COLO829 (cell line): ENCODE results near the gene PPP2R3B.
"Not testable (repeated sequence)": the region's sequence is repeated elsewhere in the genome, so short reads cannot be mapped to it uniquely, and the experiment has no call there.

Experiments used
- DNase-seq: peaks from one replicate; pipeline ENCODE4 v3.0.0; 2012; ENCODE audit warnings: low spot score

The PPP2R3B gene

GRCh38 chrX:352582-353314 lies 34.0 kb downstream of the PPP2R3B start:
- DNase-seq, result no peak

GRCh38 chrX:352181-352580 lies 34.5 kb downstream of the PPP2R3B start:
- no peak for DNase-seq

- DNase-seq, result no peak
These were observed 35.0 kb downstream of the PPP2R3B start for GRCh38 chrX:351736-352135.

- not testable (repeated sequence) for DNase-seq
These were observed 35.4 kb downstream of the PPP2R3B start for GRCh38 chrX:351324-351641.

DNA sequence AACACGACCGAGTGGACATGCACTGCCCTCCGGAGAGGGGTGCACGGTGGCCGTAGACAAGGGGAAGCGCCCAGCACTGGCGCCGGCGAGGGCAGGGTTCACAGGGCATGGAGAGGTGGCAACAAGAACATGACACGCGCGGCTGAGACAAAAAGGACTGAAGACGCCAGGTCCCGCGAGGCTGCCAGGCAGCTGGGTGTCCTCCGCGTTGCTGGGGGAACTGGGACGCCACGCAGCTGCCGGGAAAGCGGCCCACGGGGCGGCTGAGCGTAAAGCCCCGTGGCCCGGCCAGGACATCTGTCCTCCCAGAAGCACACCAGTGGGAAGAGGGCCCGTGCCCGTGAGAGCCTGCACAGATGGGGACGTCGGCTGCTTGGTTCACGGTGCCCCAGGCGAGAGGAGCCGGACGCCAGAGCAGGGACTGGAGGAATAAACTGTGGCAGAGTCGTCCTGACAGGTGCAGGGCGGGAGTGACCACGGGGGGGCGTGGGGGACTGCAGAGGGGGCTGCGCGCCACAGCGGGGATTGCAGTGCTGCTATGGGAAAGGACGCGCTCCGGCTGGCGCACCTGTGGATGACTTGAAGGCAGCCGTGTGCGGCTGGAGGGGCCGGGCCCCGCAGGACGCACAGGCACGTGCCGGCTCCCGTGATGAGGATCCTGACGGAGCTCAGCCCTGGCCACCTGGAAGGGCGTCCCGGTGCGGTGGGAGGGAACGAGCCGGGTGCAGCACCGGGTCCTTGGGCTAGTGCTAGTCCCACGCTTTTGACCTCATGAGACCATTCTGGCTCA lies 36.0 kb downstream of the PPP2R3B start:
- no peak for DNase-seq

GRCh38 chrX:350148-350533 lies 36.6 kb downstream of the PPP2R3B start:
- DNase-seq, result no peak

- no peak for DNase-seq
These were observed 37.0 kb downstream of the PPP2R3B start for GRCh38 chrX:349702-350101.

DNA sequence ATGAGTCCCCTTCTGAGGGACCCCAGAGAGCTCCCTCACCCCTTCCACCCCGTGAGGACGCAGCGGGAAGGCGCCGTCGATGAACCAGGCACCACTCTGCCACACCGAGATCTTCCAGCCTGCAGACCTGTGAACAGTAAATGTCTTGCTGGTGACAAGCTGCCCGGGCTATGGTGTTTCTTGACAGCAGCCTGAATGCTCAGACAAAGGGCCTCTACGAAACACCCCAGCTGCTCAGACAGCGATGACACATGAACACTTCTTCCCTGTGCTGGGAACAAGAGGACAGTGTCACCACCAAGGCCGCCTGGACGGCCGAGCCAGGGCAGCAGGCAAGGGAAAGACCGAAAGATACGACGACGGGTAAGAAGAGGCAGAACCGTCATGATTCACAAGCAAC lies 37.5 kb downstream of the PPP2R3B start:
- no peak for DNase-seq

DNA sequence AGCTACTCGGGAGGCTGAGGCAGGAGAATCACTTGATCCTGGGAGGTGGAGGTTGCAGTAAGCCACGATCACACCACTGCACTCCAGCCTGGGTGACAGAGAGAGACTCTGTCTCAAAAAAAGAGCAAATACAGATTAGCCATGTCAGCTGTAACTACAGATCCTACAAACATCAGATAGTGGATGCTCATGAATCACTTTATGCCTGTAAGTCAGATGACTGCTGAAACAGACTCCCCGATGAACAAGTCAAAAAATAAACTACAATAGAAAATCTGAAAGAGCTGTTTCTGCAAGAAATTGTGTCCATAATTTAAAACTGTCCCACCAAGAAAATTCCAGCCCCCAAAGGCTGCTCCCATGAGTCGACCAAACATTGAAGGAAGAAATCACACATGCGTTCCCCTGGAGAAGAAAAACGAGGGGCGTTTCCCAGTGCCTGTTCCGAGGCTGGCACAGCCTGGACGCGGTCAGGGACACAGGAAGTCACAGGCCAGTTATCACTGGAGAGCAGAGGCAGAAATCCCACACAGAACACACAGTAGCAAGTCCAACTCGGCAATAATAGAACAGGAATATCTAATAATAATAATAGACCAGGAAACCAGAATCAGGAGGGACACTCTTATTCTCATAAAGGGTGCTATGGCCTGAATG lies 38.1 kb downstream of the PPP2R3B start:
- no peak for DNase-seq

DNA sequence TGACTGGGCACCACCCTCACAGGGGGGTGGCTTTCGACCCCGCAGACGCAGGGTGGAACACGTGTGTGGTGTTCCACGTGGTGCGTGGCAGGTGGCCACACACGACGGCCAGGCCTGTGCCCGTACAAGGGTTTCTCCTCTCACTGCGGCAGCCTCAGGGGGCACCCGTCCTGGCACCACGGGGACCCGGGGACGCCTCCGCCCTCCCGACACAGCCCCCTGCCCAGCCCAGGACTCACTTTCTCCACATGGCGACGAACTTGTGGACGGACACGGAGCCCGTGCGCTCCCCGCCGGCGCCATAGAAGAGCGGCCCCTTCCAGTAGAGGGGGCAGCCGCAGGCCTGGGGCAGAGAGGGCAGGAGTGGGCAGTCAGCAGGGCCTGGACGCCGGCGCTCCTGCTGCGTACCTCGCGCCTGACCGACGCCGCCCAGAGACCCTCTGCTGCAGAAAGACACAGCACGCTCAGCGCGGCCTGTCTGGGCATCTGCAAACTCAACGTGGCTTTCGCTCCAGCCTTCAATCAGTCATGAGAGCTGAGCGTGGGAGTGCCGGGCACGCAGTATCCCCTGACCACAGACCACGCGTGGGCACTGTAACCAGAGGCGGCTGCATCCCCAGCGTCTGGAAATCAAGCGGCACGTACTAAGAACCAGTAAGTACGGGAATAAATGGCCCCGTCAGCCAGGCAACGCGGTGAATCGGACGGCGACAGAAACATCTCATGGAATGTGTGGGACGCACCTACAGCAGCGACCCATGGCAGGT lies 39.2 kb downstream of the PPP2R3B start:
- no peak for DNase-seq

GRCh38 chrX:346034-346813 lies 40.5 kb downstream of the PPP2R3B start:
- DNase-seq, result no peak

GRCh38 chrX:345020-345925 lies 41.4 kb downstream of the PPP2R3B start:
- no peak for DNase-seq

- DNase-seq, result no peak
These were observed 42.3 kb downstream of the PPP2R3B start for GRCh38 chrX:344371-344901.

- no peak for DNase-seq
These were observed 45.1 kb downstream of the PPP2R3B start for GRCh38 chrX:341541-342101.

- no peak for DNase-seq
These were observed 45.9 kb downstream of the PPP2R3B start for GRCh38 chrX:340641-341423.

DNA sequence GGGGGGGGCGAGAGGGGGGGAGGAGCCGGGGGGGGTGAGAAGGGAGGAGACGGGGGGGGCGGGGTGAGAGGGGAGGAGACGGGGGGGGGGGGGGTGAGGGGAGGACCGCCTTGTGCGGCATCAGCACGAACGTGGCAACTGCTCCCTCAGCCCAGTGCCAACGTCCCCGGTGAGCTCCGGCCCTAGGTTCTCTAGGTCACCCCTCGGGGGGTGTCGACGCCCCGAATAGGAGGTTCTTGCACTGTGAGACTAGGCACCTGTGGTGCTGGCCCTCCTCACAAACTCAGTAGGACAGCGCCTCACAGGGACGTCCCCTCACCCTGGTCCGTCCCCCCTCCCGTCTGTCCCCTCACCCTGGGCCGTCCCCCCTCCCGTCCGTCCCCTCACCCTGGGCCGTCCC lies 46.6 kb downstream of the PPP2R3B start:
- no peak for DNase-seq

- DNase-seq, result no peak
These were observed 47.8 kb downstream of the PPP2R3B start for GRCh38 chrX:338836-339400.

- DNase-seq, result no peak
These were observed 48.3 kb downstream of the PPP2R3B start for GRCh38 chrX:338281-338835.
